Measurements from ENCODE around the gene GSPT1.

DNA sequence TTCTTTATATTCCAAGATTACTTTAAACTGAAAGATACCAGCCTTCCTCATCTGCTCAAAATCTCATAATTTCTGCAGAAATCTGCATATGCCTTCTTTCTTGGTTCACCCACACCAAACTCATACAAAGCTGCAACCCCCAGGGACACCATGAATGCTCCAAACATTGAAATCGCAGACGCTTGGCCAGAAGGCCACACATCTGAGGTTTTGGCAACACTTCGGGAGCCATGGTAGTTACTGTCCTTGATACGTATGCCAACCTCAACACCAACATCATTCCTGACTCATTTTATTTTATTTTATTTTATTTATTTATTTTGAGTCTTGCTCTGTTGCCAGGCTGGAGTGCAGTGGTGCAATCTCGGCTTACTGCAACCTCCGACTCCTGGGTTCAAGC, 11.8 kb downstream of the GSPT1 start:
- TF ChIP-seq, protein P1, sequence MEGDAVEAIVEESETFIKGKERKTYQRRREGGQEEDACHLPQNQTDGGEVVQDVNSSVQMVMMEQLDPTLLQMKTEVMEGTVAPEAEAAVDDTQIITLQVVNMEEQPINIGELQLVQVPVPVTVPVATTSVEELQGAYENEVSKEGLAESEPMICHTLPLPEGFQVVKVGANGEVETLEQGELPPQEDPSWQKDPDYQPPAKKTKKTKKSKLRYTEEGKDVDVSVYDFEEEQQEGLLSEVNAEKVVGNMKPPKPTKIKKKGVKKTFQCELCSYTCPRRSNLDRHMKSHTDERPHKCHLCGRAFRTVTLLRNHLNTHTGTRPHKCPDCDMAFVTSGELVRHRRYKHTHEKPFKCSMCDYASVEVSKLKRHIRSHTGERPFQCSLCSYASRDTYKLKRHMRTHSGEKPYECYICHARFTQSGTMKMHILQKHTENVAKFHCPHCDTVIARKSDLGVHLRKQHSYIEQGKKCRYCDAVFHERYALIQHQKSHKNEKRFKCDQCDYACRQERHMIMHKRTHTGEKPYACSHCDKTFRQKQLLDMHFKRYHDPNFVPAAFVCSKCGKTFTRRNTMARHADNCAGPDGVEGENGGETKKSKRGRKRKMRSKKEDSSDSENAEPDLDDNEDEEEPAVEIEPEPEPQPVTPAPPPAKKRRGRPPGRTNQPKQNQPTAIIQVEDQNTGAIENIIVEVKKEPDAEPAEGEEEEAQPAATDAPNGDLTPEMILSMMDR (conservative IDR thresholded peaks at IDR 0.05; ENCODE audit: low read depth in 2 of 2): no peak
- TF ChIP-seq POLR2AphosphoS5 (IDR thresholded peaks at IDR 0.05; ENCODE audit: low read depth) (no peak), STAT1 (IDR thresholded peaks at IDR 0.05; ENCODE audit: unreplicated experiment) (no peak), ZNF331 (CRISPR knock-in tag; IDR thresholded peaks at IDR 0.05; ENCODE audit: low read depth) (no peak)
- TF ChIP-seq, protein P2, sequence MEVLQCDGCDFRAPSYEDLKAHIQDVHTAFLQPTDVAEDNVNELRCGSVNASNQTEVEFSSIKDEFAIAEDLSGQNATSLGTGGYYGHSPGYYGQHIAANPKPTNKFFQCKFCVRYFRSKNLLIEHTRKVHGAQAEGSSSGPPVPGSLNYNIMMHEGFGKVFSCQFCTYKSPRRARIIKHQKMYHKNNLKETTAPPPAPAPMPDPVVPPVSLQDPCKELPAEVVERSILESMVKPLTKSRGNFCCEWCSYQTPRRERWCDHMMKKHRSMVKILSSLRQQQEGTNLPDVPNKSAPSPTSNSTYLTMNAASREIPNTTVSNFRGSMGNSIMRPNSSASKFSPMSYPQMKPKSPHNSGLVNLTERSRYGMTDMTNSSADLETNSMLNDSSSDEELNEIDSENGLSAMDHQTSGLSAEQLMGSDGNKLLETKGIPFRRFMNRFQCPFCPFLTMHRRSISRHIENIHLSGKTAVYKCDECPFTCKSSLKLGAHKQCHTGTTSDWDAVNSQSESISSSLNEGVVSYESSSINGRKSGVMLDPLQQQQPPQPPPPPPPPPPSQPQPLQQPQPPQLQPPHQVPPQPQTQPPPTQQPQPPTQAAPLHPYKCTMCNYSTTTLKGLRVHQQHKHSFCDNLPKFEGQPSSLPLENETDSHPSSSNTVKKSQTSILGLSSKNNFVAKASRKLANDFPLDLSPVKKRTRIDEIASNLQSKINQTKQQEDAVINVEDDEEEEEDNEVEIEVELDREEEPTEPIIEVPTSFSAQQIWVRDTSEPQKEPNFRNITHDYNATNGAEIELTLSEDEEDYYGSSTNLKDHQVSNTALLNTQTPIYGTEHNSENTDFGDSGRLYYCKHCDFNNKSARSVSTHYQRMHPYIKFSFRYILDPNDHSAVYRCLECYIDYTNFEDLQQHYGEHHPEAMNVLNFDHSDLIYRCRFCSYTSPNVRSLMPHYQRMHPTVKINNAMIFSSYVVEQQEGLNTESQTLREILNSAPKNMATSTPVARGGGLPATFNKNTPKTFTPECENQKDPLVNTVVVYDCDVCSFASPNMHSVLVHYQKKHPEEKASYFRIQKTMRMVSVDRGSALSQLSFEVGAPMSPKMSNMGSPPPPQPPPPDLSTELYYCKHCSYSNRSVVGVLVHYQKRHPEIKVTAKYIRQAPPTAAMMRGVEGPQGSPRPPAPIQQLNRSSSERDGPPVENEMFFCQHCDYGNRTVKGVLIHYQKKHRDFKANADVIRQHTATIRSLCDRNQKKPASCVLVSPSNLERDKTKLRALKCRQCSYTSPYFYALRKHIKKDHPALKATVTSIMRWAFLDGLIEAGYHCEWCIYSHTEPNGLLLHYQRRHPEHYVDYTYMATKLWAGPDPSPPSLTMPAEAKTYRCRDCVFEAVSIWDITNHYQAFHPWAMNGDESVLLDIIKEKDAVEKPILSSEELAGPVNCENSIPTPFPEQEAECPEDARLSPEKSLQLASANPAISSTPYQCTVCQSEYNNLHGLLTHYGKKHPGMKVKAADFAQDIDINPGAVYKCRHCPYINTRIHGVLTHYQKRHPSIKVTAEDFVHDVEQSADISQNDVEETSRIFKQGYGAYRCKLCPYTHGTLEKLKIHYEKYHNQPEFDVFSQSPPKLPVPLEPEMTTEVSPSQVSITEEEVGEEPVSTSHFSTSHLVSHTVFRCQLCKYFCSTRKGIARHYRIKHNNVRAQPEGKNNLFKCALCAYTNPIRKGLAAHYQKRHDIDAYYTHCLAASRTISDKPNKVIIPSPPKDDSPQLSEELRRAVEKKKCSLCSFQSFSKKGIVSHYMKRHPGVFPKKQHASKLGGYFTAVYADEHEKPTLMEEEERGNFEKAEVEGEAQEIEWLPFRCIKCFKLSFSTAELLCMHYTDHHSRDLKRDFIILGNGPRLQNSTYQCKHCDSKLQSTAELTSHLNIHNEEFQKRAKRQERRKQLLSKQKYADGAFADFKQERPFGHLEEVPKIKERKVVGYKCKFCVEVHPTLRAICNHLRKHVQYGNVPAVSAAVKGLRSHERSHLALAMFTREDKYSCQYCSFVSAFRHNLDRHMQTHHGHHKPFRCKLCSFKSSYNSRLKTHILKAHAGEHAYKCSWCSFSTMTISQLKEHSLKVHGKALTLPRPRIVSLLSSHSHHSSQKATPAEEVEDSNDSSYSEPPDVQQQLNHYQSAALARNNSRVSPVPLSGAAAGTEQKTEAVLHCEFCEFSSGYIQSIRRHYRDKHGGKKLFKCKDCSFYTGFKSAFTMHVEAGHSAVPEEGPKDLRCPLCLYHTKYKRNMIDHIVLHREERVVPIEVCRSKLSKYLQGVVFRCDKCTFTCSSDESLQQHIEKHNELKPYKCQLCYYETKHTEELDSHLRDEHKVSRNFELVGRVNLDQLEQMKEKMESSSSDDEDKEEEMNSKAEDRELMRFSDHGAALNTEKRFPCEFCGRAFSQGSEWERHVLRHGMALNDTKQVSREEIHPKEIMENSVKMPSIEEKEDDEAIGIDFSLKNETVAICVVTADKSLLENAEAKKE (CRISPR knock-in tag; IDR thresholded peaks at IDR 0.05): no peak
